A549 (cell line): Measurements from ENCODE around the gene PCNX3.
A peak's percentile ranks its signal among the peaks of the same experiment; 100 is the strongest.

Experiments
- BHLHE40 ChIP-seq: IDR thresholded peaks from 2 replicates; pipeline ENCODE4 v1.6.1; 2012; ENCODE audit warnings: low read depth, low read length, inconsistent platforms
- CBX2 ChIP-seq: fragments of 200-600 bp; sonication (generic); IDR thresholded peaks from 2 replicates; pipeline ENCODE4 v1.6.1; 2016; ENCODE audit warnings: low read depth, mild to moderate bottlenecking, borderline replicate concordance
- EP300 ChIP-seq, 2 experiments: fragments of >200 bp; sonication (Bioruptor Twin); formaldehyde crosslinking; IDR thresholded peaks; 2 replicates in 1 of 2; 3 replicates in 1 of 2; pipeline ENCODE4 v1.6.1; 2016 to 2017
- ESRRA ChIP-seq: fragments of 150-350 bp; IDR thresholded peaks from 2 replicates; pipeline ENCODE4 v1.6.1; 2014; ENCODE audit warnings: mild to moderate bottlenecking, low read length, borderline replicate concordance
- MAFK ChIP-seq: fragments of 450-650 bp; IDR thresholded peaks from 2 replicates; pipeline ENCODE4 v1.6.1; 2014; ENCODE audit not compliant: partially characterized antibody
- MYC ChIP-seq: IDR thresholded peaks from 2 replicates; pipeline ENCODE4 v1.6.1; 2012; ENCODE audit warnings: mild to moderate bottlenecking, inconsistent platforms, low read length, improper control_type of control experiment, borderline replicate concordance
- NR3C1 ChIP-seq: fragments of >200 bp; sonication (Bioruptor Twin); formaldehyde crosslinking; IDR thresholded peaks from 3 replicates; pipeline ENCODE4 v1.6.1; 2017
- POLR2A ChIP-seq: IDR thresholded peaks from 2 replicates; pipeline ENCODE4 v1.6.1; 2012; ENCODE audit warnings: mild to moderate bottlenecking, low read length
- TF ChIP-seq, protein P1 (sequence below): fragments of >200 bp; sonication (Bioruptor Twin); formaldehyde crosslinking; IDR thresholded peaks from 3 replicates; pipeline ENCODE4 v1.5.1; 2016

DNA sequence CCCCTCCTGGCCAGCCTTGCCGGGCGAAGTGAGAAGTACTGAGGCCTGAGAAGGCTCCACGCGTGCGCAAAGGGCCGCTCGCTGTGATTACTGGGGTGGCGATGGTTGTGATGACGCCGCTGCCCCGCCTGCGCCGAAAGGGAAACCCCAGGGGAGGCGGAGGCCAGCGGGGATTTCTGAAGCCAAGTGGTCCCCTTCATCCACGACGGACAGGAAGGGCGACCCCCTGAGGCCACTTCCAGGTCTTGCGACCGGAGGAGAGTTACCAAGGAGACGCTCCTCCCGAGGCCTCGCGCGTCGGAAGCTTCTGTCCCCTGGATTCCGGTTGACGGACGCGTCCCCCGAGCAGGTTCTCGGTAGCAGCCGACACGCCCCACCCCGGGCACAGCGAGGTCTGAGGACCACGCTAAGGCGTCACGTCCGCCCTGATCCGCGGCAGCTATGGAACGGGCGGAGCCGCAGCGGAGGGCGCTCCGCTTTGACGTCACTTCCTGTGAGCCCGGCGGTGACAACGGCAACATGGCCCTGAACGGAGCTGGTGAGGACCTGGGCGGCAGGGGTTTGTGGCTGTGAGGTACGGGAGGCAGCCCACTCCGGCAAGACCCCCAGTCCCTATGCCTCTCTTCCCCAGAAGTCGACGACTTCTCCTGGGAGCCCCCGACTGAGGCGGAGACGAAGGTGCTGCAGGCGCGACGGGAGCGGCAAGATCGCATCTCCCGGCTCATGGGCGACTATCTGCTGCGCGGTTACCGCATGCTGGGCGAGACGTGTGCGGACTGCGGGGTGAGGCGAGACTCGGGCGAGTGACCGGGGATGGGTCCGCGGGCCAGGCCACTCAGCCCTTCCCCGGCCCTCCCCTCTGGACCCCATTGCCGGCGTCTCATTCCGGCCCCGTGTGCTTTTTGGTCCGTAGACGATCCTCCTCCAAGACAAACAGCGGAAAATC, 45.3 kb upstream of the PCNX3 start, which contains the start of gene ZNRD2:
- TF ChIP-seq CBX2 (no peak), POLR2A (peak; percentile 62), MAFK (no peak), NR3C1 (no peak), ESRRA (no peak), EP300 (IDR thresholded peaks at IDR 0.05) (0 out of 5 replicates have a peak, but pooled peaks of 1 of the 2 experiments have one; percentile 26), MYC (peak; percentile 61), BHLHE40 (no peak)
- TF ChIP-seq, protein P1, sequence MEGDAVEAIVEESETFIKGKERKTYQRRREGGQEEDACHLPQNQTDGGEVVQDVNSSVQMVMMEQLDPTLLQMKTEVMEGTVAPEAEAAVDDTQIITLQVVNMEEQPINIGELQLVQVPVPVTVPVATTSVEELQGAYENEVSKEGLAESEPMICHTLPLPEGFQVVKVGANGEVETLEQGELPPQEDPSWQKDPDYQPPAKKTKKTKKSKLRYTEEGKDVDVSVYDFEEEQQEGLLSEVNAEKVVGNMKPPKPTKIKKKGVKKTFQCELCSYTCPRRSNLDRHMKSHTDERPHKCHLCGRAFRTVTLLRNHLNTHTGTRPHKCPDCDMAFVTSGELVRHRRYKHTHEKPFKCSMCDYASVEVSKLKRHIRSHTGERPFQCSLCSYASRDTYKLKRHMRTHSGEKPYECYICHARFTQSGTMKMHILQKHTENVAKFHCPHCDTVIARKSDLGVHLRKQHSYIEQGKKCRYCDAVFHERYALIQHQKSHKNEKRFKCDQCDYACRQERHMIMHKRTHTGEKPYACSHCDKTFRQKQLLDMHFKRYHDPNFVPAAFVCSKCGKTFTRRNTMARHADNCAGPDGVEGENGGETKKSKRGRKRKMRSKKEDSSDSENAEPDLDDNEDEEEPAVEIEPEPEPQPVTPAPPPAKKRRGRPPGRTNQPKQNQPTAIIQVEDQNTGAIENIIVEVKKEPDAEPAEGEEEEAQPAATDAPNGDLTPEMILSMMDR: peak; percentile 66
